ENCODE data around the gene HSD17B2.

Gene HSD17B2

GRCh38 chr16:82020051-82020450, 15.0 kb upstream of the HSD17B2 start:
- H4K20me1 ChIP-seq (ENCODE audit: insufficient read depth, low read length, poor library complexity, severe bottlenecking) = no peaks in the 10 kb centered on the region
- H2AFZ ChIP-seq (ENCODE audit: low read length) = no peak overlapping the region
- no peak overlapping the region for H3K4me2 ChIP-seq (ENCODE audit: low read depth, low read length, poor library complexity, severe bottlenecking)
- H3F3A ChIP-seq (ENCODE audit: low read depth) = no peaks in the 10 kb centered on the region
- no peak overlapping the region for H3K9ac ChIP-seq (ENCODE audit: low read depth, low read length, poor library complexity, severe bottlenecking)
- no peak overlapping the region for H3K4me3 ChIP-seq (ENCODE audit: low read length, poor library complexity, severe bottlenecking)
- TF ChIP-seq CTCF (conservative IDR thresholded peaks at IDR 0.05; ENCODE audit: low read length) (no peak), EZH2phosphoT487 (IDR thresholded peaks at IDR 0.05; ENCODE audit: borderline replicate concordance) (no peak)
- no peaks in the 10 kb centered on the region for H3K9me2 ChIP-seq (replicated peaks; ENCODE audit: low read depth, low read length)
- no peaks in the 10 kb centered on the region for H3K27me3 ChIP-seq (ENCODE audit: insufficient read depth, low read length, poor library complexity, severe bottlenecking)
- no peaks in the 10 kb centered on the region for H3K79me2 ChIP-seq (ENCODE audit: insufficient read depth, low read length)
- no peaks in the 10 kb centered on the region for H3K4me1 ChIP-seq (ENCODE audit: insufficient read depth, low read length, poor library complexity, severe bottlenecking)
- 0 out of 2 replicates have a peak, but pooled peaks cover under 1% of the 10 kb centered on the region for H3K9me3 ChIP-seq (ENCODE audit: insufficient read depth, low read depth, low read length)
- no peaks in the 10 kb centered on the region for H3K36me3 ChIP-seq (ENCODE audit: insufficient read depth, low read length)

- H4K20me1 ChIP-seq (ENCODE audit: insufficient read depth, low read length, poor library complexity, severe bottlenecking) = no peaks in the 10 kb centered on the region
- TF ChIP-seq CTCF (conservative IDR thresholded peaks at IDR 0.05; ENCODE audit: low read length) (no peak), EZH2phosphoT487 (IDR thresholded peaks at IDR 0.05; ENCODE audit: borderline replicate concordance) (no peak)
- H3K36me3 ChIP-seq (ENCODE audit: insufficient read depth, low read length) = no peaks in the 10 kb centered on the region
- H2AFZ ChIP-seq (ENCODE audit: low read length) = no peak overlapping the region
- H3K79me2 ChIP-seq (ENCODE audit: insufficient read depth, low read length) = no peaks in the 10 kb centered on the region
- H3K4me2 ChIP-seq (ENCODE audit: low read depth, low read length, poor library complexity, severe bottlenecking) = no peak overlapping the region
- no peaks in the 10 kb centered on the region for H3K9me2 ChIP-seq (replicated peaks; ENCODE audit: low read depth, low read length)
- no peaks in the 10 kb centered on the region for H3K9me3 ChIP-seq (ENCODE audit: insufficient read depth, low read depth, low read length)
- H3K4me3 ChIP-seq (ENCODE audit: low read length, poor library complexity, severe bottlenecking) = no peak overlapping the region
- no peaks in the 10 kb centered on the region for H3K27me3 ChIP-seq (ENCODE audit: insufficient read depth, low read length, poor library complexity, severe bottlenecking)
- H3K9ac ChIP-seq (ENCODE audit: low read depth, low read length, poor library complexity, severe bottlenecking) = no peak overlapping the region
- no peaks in the 10 kb centered on the region for H3F3A ChIP-seq (ENCODE audit: low read depth)
- H3K4me1 ChIP-seq (ENCODE audit: insufficient read depth, low read length, poor library complexity, severe bottlenecking) = no peaks in the 10 kb centered on the region
Measured at GRCh38 chr16:82023206-82023605, 11.8 kb upstream of the HSD17B2 start.

- H3K9me2 ChIP-seq (replicated peaks; ENCODE audit: low read depth, low read length) = no peaks in the 10 kb centered on the region
- H3K4me2 ChIP-seq (ENCODE audit: low read depth, low read length, poor library complexity, severe bottlenecking) = no peak overlapping the region
- H3K27me3 ChIP-seq (ENCODE audit: insufficient read depth, low read length, poor library complexity, severe bottlenecking) = no peaks in the 10 kb centered on the region
- no peaks in the 10 kb centered on the region for H3K79me2 ChIP-seq (ENCODE audit: insufficient read depth, low read length)
- no peak overlapping the region for H3K4me3 ChIP-seq (ENCODE audit: low read length, poor library complexity, severe bottlenecking)
- no peak for TF ChIP-seq EZH2phosphoT487 (IDR thresholded peaks at IDR 0.05; ENCODE audit: borderline replicate concordance)
- no peak for TF ChIP-seq CTCF (conservative IDR thresholded peaks at IDR 0.05; ENCODE audit: low read length)
- H3K9ac ChIP-seq (ENCODE audit: low read depth, low read length, poor library complexity, severe bottlenecking) = no peak overlapping the region
- no peaks in the 10 kb centered on the region for H3K9me3 ChIP-seq (ENCODE audit: insufficient read depth, low read depth, low read length)
- H2AFZ ChIP-seq (ENCODE audit: low read length) = no peak overlapping the region
- no peaks in the 10 kb centered on the region for H3K4me1 ChIP-seq (ENCODE audit: insufficient read depth, low read length, poor library complexity, severe bottlenecking)
- H4K20me1 ChIP-seq (ENCODE audit: insufficient read depth, low read length, poor library complexity, severe bottlenecking) = no peaks in the 10 kb centered on the region
- no peaks in the 10 kb centered on the region for H3K36me3 ChIP-seq (ENCODE audit: insufficient read depth, low read length)
- no peaks in the 10 kb centered on the region for H3F3A ChIP-seq (ENCODE audit: low read depth)
Measured at GRCh38 chr16:82024316-82024715, 10.7 kb upstream of the HSD17B2 start.

All from Loucy (cell line).